Middle frontal gyrus (tissue), 1 donor: ENCODE measurements around the gene CERT1.

Source experiments
- DNase-seq: peaks from one replicate; pipeline ENCODE4 v3.0.0-alpha.2; 2015; ENCODE audit warnings: low spot score; ENCODE audit errors: extremely low spot score

CERT1 gene

DNA sequence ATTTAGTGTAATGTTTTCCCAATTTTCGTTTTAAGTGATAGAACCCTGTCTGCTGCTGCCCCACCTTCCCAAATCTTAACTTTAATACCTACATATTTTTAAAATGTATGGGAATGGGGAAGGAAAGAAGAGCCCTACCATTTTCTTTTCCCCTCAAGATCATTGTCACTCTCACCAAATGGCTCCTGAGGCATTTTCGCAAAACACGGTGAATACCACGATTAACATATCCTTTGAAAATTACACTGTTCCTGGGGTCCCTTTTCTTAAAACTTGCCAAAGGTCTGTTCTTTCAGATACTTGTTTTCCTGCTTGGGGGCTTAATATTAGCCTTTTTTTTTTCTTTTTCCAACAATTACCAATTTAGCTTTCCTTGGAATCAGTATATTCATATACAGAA is 36.1 kb downstream of the CERT1 start:
- no peak for DNase-seq

DNA sequence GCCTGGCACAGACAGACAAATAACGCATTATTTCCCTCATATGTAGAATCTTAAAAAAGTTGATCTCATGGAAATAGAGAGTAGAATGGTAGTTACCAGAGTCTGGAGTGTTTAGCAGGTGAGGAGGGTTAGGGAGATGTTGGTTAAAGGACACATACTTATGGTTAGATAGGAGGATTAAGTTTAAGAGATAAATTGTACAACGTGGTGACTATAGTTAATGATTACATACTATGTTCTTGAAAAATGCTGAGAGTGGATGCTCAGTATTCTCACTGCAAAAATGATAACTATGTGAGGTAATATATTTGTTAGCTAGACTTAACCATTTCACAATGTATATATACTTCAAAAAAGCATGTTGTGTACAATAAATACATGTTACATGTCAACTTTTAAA is 38.0 kb downstream of the CERT1 start:
- DNase-seq = no peak

DNA sequence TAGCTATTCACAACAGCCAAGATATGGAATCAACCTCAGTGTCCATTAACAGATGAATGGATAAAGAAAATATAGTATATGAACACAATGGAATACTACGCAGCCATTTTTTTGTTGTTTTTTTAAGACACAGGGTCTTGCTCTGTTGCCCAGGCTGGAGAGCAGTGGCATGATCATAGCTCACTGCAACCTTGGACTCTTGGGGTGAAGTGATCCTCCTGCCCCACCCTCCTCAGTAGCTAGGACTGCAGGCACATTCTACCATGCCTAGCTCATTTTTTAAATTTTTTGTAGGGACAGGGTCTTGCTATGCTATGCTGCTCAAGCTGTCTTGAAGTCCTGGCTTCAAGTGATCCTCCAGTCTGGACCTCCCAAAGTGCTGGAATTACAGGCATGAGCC is 38.5 kb downstream of the CERT1 start:
- no peak for DNase-seq

DNA sequence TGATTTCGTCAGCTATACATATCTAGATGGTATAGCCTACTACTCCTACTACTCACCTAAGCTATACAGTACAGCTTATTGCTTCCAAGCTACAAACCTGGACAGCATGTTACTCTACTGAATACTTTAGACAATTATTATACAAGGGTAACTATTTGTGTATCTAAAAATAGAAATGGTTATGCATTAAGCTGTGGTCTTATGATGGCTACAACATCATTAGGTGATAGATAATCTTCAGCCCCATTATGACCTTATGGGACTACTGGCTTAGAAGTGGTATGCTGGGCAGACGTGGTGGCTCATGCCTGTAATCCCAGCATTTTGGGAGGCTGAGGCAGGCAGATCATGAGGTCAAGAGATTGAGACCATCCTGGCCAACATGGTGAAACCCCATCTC is 40.2 kb downstream of the CERT1 start:
- no peak for DNase-seq

DNA sequence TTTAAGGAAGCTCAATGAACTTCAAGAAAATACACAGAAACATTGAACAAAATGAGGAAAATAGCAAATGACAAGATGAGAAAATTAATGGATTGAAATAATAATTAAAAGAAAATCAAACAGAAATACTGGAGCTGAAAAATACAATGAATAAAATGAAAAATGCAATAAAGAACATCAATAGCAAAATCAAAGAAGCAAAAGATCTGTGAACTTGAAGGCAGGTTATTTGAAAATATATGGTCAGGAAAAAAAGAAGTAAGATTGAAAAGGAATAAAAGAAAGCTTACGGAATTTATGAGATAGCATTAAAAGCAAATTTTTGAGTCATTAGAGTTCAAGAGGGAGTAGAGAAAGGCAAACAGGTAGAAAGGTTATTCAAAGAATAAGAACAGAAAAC is 42.4 kb downstream of the CERT1 start:
- no peak for DNase-seq

DNA sequence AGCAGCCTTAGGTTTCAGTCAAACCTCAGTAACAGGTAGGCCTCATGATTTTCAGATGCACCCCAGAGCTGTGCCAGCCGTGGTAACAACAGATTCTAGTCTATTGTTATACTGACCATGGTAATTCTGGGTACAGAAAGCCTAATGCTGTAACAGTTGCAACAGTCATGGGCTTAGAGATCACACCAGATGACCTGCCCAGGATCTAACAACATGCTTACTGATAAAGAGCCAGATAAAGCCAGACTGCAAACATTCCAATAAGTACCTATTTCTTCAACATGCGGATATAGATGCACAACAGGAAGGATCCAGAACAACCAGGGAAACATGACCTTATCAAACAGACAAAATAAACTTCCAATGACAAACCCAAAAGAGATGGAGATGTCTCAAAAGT is 42.8 kb downstream of the CERT1 start:
- no peak for DNase-seq

DNA sequence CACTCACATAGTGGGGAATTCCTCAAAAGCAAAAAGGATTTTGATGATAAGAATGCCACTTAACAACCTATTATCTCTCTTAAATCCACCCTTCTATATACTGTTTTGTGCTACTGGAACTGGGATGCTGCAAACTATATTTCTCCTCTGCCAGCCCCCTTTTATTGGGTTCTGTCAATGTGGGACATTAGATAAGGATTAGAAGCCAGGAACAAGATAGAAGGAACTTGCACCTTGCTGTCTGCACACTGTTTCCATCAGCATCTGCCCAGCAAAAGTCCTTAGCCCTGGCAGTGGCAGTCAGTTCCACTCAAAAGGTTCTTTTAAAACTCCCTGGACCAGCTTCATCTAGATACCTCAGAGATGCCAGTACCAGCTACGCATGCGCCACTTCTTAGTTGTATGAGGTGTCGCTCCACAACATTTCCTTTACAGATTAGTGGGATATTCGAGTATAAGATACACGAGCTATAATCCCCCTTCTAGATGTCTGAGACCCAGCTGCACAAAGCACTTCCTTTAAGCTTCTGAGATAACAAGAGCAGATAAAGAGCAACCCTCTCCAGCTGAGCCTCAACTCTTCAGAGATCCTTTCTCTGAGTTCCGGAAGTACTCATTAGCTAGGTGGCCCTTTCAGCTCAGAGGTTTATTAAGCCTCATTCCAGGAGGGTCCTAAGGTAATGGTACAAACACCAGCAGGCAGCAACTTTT is 45.3 kb downstream of the CERT1 start:
- no peak for DNase-seq

DNA sequence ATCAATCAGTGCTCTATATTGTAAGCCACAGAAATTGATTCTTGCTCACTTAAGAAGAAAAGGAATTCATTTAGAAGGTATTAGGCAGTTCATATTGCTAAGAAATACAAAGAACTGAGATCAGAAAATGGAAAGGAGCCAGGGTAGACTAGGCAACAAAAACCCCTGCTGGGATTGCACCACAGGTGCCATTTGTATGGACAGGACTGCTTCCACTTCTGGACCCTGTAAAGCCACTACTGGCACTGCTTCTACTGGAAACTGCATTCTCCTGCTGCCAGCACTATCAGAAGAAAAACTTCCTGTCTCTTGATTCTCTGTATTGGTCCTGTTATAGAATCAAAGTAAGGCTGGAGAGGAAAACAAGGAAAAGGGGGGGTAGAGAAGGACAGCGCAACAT is 45.9 kb downstream of the CERT1 start:
- DNase-seq = no peak

DNA sequence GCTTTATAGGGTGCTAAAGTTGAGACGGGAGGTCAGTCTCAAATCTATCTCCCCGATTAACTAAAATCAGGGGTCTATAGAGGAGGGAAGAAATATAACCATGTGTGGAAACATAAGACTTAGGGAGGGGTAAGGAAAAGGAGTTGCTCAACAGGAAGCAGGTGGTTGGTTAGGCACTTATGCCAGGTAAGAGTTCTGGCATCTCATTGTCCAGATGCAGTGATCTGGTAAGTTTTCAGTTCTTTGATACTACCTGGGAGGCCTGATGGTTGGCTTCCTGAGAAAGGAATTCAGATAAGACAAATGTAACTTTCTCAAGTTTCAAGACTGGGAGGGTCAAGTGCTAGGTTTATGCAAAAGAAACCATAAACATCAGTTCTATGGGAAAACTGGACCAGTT is 47.7 kb downstream of the CERT1 start:
- no peak for DNase-seq

DNA sequence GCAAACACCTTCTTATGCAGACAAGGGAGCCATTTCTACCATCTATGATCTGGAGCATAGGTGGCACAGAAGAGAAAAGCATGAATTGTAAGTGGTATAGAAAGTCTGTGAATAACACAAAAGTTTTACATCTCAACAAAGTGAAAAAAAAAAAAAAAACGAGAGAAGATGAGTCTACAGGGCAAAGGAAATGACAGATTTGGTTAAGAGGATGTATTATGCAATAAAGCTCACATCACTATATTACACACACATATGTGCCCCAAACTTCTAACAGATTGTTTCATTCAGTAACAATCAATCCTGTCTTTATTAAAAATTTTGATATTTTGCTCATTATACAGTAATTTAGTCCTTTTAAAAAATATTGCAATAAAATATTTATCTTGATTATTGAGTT is 49.8 kb downstream of the CERT1 start:
- no peak for DNase-seq

DNA sequence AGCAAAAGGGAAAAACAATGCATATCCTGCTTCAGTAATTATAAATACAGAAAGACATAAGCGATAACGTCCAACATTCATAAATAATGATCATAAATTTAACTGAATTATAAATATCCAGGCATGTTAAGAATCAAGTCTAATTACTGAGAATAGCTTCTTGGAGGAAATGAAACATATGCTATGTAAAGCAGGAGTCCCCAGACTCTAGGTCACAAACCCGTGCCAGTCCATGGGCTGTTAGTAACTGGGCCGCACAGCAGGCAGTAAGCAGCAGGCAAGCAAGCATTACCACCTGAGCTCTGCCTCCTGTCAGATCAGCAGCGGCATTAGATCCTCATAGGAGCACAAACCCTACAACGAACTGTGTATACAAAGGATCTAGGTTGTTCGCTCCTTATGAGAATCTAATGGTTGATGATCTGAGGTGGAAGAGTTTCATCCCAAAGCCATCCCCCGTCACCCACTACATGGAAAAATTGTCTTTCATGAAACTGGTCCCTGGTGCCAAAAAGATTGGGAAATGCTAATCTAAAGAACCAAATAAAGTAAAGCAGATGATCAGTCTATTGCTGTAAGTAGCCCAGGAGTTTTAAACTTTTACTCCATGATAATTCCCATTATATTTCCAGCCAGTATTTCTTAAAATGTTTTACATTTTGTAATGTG is 50.4 kb downstream of the CERT1 start:
- no peak for DNase-seq

DNA sequence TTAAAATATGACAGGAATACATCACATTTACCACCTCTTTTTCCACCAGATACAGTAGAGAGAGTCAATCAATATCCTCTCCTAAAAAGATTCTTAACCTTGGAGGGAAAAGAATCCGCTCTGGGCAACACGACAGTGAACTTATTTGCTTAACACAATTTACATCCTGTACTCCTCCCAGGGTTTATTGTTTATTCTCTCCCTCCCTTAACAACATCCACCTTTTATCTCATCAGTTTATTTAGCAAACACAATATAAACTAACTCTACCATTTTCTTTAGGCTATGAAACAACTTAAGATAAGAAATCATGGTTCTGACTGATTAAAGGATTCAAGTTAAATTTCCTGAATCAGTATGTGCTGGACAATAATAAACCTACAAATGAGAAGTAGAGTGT is 50.9 kb downstream of the CERT1 start:
- no peak for DNase-seq

DNA sequence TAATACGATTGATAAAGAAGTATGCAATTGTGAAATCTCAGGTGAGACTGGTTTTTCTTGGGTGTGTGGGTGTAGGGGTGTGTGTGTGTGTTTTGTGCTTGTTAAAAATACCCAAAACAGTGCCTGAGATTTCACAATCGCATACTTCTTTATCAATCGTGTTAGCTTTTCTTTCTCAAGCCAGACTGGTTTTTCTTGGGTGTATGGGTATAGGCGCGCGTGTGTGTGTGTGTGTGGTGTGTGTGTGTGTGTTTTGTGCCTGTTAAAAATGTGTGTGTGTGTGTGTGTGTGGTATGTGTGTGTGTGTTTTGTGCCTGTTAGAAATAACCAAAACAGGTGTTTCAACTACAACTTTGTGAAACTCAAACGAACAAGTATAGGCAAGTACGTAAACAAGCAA is 53.7 kb downstream of the CERT1 start:
- no peak for DNase-seq

DNA sequence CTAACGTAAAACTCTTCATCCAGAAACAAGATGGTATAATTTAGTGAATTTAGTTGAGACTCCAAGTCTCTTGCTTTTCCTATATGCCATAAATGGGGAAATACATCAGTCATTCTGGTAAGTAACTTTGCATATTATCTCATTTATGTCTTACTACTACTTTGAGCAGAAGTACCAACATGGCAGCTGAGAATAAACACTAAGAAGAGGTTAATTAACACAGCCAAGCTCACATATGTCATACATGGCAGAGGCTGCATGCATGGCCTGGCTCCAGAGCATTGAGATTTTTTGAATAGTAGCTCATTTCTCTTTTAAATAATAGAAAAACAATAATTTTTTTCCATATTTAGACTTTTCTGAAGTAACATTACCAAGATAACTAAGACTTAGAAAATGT is 54.3 kb downstream of the CERT1 start:
- DNase-seq = no peak

DNA sequence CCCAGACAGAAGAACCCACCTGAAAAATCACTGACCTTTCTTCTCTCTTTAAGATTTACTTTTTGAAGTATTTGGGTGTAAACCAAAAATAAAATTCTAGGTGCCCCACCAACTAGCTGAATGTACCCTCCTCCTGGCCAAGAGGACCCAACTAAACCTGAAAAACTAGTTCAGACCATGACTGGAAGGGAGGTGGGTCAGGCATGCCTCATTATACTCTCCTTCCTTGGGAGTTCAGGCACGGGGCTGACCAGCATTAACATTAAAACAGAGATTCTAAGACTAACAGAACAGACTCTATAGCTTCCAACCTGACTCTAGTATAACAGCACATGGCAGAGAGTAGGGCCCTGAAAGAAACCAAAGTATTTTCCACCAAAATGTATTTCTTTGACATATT is 61.4 kb downstream of the CERT1 start:
- no peak for DNase-seq

DNA sequence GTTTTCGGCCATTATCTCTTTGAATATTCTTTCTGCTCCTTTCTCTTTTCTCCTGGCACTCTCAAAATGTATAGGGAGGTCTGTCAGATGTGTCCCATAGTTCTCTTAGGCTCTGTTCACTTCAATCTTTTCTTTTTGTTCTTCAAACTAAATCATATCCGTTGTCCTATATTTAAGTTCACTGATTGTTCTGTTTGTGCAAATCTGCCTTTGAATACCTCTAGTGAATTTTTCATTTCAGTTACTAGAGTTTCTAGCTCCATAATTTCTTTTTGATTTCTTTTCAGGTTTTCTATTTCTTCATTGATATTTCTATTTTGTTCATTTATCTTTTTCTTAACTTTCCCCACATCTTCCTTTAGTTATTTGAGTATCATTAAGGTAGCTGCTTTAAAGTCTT is 65.4 kb downstream of the CERT1 start:
- DNase-seq = no peak

DNA sequence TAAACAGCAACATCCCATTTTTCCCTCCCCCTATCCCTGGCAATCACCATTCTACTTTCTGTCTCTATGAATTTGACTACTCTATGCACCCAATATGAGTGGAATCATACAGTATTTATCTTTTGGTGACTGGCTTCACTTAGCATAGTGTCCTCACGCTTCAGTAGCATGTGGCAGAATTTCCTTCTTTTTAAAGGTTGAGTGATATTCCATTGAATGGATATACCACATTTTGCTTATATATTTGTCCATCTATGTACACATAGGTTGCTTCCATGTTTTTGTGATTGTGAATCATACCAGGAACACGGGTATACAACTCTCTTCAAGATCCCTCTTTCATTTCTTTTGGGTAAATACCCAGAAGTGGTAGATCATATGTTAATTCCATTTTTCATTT is 69.9 kb downstream of the CERT1 start:
- no peak for DNase-seq

DNA sequence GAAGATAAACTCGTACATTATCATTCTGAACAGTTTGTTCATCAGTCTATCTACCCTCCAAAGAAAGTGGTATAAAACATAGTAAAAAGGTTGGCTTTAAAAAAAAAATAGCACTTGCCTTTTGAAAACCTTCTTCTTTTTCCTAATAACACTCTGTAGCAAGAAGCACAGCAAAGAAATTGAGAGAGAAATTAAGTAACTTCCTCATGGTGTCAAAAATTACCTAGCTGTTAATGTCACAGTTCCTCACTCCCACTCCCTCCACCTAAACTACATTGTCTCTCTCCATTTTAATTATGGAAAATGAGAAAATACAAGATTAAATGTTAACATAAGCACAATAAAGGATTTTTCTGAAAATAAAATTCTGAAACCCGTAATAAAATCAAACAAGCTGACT is 72.2 kb downstream of the CERT1 start:
- no peak for DNase-seq

DNA sequence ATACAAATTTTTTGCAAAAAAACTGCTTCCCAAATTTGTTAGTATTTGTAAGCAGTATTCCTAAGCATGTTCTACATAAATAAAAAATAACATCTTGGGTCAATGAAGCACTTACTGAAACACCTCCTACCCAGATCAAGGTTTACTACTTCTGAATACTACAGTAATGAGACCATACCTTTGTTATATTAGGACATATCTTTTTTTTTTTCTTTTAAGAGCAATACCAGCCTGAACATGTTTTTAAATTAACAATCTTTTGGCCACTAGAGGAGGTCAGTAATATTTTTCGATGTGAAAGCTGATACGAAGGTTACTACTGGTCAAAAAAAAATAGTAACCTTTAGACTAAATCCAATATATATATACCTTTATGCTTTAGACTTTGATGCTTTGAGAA is 72.7 kb downstream of the CERT1 start:
- DNase-seq = no peak

DNA sequence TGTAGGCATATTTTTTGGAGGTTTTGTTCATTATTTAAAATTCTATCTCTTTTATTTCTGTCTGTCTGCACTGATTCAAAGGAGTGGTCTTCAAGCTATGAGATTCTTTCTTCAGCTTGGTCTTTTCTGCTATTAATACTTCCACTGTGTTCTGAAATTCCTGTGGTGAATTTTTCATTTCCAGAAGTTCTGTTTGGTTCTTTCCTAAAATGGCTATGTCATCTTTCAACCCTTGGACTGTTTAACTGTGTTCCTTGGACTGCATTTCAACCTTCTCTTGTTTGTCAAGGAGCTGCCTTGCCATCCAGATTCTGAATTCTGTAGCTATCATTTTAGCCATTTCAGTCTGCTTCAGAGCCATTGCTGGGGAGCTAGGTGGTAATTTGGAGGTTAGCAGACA is 76.3 kb downstream of the CERT1 start:
- DNase-seq = no peak

DNA sequence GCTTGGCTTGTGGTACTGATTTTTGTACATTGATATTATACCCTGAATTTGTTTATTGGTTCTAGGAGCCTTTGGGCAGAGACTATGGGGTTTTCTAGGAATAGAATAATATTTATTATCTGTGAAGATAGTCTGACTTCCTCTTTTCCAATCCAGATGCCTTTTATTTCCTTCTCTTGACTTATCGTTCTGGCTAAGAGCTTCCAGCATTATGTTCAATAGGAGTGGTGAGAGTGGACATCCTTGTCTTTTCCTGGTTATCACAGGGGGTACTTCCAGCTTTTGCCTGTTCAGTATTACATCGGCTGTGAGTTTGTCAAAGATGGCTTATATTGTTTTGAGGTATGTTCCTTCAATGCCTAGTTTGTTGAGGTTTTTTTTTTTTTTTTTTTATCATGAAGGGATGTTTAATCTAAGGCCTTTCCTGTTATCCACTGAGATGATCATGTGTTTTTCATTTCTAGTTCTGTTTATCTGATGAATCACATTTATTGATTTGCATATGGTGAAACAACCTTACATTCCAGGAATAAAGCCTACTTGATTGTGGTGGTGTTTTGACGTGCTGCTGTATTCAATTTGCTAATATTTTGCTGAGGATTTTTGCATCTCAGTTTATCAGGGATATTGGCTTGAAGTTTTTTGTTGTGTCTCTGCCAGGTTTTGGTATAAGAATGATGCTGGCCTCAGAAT is 77.5 kb downstream of the CERT1 start:
- no peak for DNase-seq

DNA sequence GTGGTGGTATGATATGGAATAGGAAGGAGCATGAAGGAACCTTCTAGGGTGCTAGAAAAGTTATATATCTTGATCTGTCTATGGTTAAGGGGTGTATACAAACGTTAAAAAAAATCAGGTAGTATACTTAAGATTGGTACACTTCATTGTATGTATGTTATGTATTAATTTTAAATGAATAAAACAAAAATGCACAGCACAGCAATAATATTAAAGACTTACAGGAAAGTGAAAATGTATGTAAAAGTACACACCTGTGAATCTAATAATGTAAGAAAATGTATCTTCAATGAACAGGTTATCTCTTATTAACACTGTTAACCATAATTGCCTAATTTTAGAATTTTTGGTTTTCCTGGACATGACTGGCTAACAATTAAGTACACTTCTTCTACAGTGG is 97.2 kb downstream of the CERT1 start:
- no peak for DNase-seq
